Stimulated activated CD8-positive, alpha-beta memory T cell treated with anti-CD3 and anti-CD28 coated beads, Interleukin-2, amount 100 ng/mL, for 48 hours (primary cell): ENCODE results near the gene MYPOP.
"Not testable (repeated sequence)": the region's sequence is repeated elsewhere in the genome, so short reads cannot be mapped to it uniquely, and the experiment has no call there.

Experiments
- DNase-seq, 2 donors: peaks; one replicate each; pipeline ENCODE4 v3.0.0-alpha.2; 2020; ENCODE audit warnings: low read depth in 2 of 2

MYPOP gene

GRCh38 chr19:45883586-45883880, 18.9 kb downstream of the MYPOP start:
- no peak for DNase-seq

- peak; percentile 79 for DNase-seq
Measured at GRCh38 chr19:45882652-45883585, 19.5 kb downstream of the MYPOP start.

GRCh38 chr19:45881909-45882528, 20.4 kb downstream of the MYPOP start:
- DNase-seq = no peak

GRCh38 chr19:45881082-45881908, 21.1 kb downstream of the MYPOP start:
- no peak for DNase-seq

- DNase-seq = no peak
Measured at GRCh38 chr19:45879971-45880370, 22.4 kb downstream of the MYPOP start.

GRCh38 chr19:45879055-45879454, 23.4 kb downstream of the MYPOP start:
- no peak for DNase-seq

- DNase-seq = no peak
Measured at GRCh38 chr19:45878043-45878794, 24.2 kb downstream of the MYPOP start.

- no peak for DNase-seq
Measured at GRCh38 chr19:45876411-45877197, 25.8 kb downstream of the MYPOP start.

GRCh38 chr19:45876161-45876410, 26.3 kb downstream of the MYPOP start:
- no peak for DNase-seq

GRCh38 chr19:45874620-45874966, 27.8 kb downstream of the MYPOP start:
- DNase-seq = no peak

- no peak for DNase-seq
Measured at GRCh38 chr19:45873219-45873772, 29.1 kb downstream of the MYPOP start.

GRCh38 chr19:45872095-45872919, 30.1 kb downstream of the MYPOP start:
- DNase-seq = no peak

GRCh38 chr19:45870798-45871197, 31.6 kb downstream of the MYPOP start:
- DNase-seq = no peak

GRCh38 chr19:45867241-45867640, 35.2 kb downstream of the MYPOP start:
- DNase-seq = not testable (repeated sequence)

- DNase-seq = no peak
Measured at GRCh38 chr19:45866400-45867176, 35.8 kb downstream of the MYPOP start.

GRCh38 chr19:45865269-45865948, 37.0 kb downstream of the MYPOP start:
- no peak for DNase-seq

GRCh38 chr19:45864629-45865082, 37.8 kb downstream of the MYPOP start:
- no peak for DNase-seq

- peak; percentile 48 to 49 for DNase-seq
Measured at GRCh38 chr19:45863840-45864628, 38.4 kb downstream of the MYPOP start, which contains the start of gene FOXA3. TSS of gene FOXA3 (plus strand) at chr19:45864326. CDS start at chr19:45864457, 131 bp downstream.
